GOT3 (cell line): Measurements from ENCODE around the gene ARHGAP26.
"Not testable (repeated sequence)": the region's sequence is repeated elsewhere in the genome, so short reads cannot be mapped to it uniquely, and the experiment has no call there.

ENCODE experiments used
- DNase-seq: peaks from one replicate; lab custom pipeline; 2025; ENCODE audit warnings: mixed read lengths; lab: John Stamatoyannopoulos, UW

Gene ARHGAP26

GRCh38 chr5:143188692-143189091, 418.5 kb downstream of the ARHGAP26 start:
- no peak for DNase-seq

- DNase-seq = no peak
These were observed 420.2 kb downstream of the ARHGAP26 start for GRCh38 chr5:143190260-143190810.

- no peak for DNase-seq
These were observed 421.5 kb downstream of the ARHGAP26 start for GRCh38 chr5:143191720-143192119.

GRCh38 chr5:143192191-143192900, 422.2 kb downstream of the ARHGAP26 start:
- DNase-seq = no peak

- no peak for DNase-seq
These were observed 424.0 kb downstream of the ARHGAP26 start for GRCh38 chr5:143194206-143194605.

- no peak for DNase-seq
These were observed 424.5 kb downstream of the ARHGAP26 start for GRCh38 chr5:143194713-143195112.

- no peak for DNase-seq
These were observed 425.3 kb downstream of the ARHGAP26 start for GRCh38 chr5:143195491-143195890.

- no peak for DNase-seq
These were observed 426.6 kb downstream of the ARHGAP26 start for GRCh38 chr5:143196601-143197259.

- DNase-seq = no peak
These were observed 427.1 kb downstream of the ARHGAP26 start for GRCh38 chr5:143197260-143197656.

GRCh38 chr5:143198332-143198731, 428.2 kb downstream of the ARHGAP26 start:
- no peak for DNase-seq

GRCh38 chr5:143199161-143199560, 429.0 kb downstream of the ARHGAP26 start:
- no peak for DNase-seq

GRCh38 chr5:143199843-143200242, 429.7 kb downstream of the ARHGAP26 start:
- no peak for DNase-seq

- no peak for DNase-seq
These were observed 430.7 kb downstream of the ARHGAP26 start for GRCh38 chr5:143200781-143201398.

GRCh38 chr5:143201589-143201988, 431.4 kb downstream of the ARHGAP26 start:
- no peak for DNase-seq

- not testable (repeated sequence) for DNase-seq
These were observed 433.3 kb downstream of the ARHGAP26 start for GRCh38 chr5:143203301-143203956.

- DNase-seq = no peak
These were observed 434.5 kb downstream of the ARHGAP26 start for GRCh38 chr5:143204474-143205246.

- DNase-seq = no peak
These were observed 435.2 kb downstream of the ARHGAP26 start for GRCh38 chr5:143205386-143205785.

GRCh38 chr5:143205883-143206195, 435.7 kb downstream of the ARHGAP26 start:
- DNase-seq = no peak

GRCh38 chr5:143206196-143207053, 436.2 kb downstream of the ARHGAP26 start:
- DNase-seq = no peak

GRCh38 chr5:143207058-143207457, 436.9 kb downstream of the ARHGAP26 start:
- DNase-seq = no peak
